ENCODE measurements around the gene NME7. TPM values are rescaled to one million over a fixed set of nuclear protein-coding genes. Genes with fewer than 3 reads are reported as not detected.

NME7 gene
- total and polyA plus RNA-seq, 4 donors, result 6.2 to 43.7 (median 18.0) TPM

- no peaks in the 10 kb centered on the region for H3K36me3 ChIP-seq (ENCODE audit: control insufficient read depth in 4 of 4, insufficient read depth in 4 of 4, low read length in 4 of 4)
- WGBS, 2 donors, result 67 to 89% methylated on average over 3 of the region's 3 CpGs
- DNase-seq (no peak), ATAC-seq (ENCODE audit: insufficient read depth, low FRiP score) (no peak)
- no peak overlapping the region for H3K4me3 ChIP-seq
- H3K27ac ChIP-seq (ENCODE audit: low read depth in 1 of 2, low read length in 1 of 2), result no peak overlapping the region
- no peak overlapping the region for H3K9ac ChIP-seq (ENCODE audit: insufficient read depth in 1 of 2, low read length in 2 of 2)
- TF ChIP-seq, protein P1, sequence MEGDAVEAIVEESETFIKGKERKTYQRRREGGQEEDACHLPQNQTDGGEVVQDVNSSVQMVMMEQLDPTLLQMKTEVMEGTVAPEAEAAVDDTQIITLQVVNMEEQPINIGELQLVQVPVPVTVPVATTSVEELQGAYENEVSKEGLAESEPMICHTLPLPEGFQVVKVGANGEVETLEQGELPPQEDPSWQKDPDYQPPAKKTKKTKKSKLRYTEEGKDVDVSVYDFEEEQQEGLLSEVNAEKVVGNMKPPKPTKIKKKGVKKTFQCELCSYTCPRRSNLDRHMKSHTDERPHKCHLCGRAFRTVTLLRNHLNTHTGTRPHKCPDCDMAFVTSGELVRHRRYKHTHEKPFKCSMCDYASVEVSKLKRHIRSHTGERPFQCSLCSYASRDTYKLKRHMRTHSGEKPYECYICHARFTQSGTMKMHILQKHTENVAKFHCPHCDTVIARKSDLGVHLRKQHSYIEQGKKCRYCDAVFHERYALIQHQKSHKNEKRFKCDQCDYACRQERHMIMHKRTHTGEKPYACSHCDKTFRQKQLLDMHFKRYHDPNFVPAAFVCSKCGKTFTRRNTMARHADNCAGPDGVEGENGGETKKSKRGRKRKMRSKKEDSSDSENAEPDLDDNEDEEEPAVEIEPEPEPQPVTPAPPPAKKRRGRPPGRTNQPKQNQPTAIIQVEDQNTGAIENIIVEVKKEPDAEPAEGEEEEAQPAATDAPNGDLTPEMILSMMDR (IDR thresholded peaks at IDR 0.05; ENCODE audit: control extremely low read depth, extremely low read depth), result no peak
- H3K27me3 ChIP-seq (ENCODE audit: control insufficient read depth in 3 of 3, insufficient read depth in 3 of 3, low read length in 2 of 3), result no peaks in the 10 kb centered on the region
- no peaks in the 10 kb centered on the region for H3K9me3 ChIP-seq (ENCODE audit: control insufficient read depth in 4 of 4, insufficient read depth in 3 of 4, low read length in 3 of 4)
- no peaks in the 10 kb centered on the region for H3K4me1 ChIP-seq (ENCODE audit: control insufficient read depth in 5 of 5, insufficient read depth in 5 of 5, low read length in 5 of 5)
Measured at GRCh38 chr1:169250795-169251194, 116.8 kb downstream of the NME7 start.

DNA sequence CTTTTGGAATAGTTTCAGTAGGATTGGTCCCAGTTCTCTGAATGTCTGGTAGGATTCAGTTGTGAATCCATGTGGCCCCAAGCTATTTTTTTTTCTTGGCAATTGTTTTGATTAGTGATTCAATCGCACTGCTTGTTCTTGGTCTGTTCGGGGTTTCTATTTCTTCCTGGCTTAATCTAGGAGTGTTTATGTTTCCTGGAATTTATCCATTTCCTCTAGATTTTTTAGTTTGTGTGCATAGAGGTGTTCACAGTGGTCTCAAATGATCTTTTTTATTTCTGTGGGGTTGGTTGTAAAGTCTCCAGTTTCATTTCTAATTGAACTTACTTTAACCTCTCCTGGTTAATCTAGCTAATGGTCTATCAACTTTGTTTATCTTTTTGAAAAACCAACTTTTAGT is 117.6 kb downstream of the NME7 start:
- DNase-seq (no peak), ATAC-seq (ENCODE audit: insufficient read depth, low FRiP score) (no peak)
- no peaks in the 10 kb centered on the region for H3K36me3 ChIP-seq (ENCODE audit: control insufficient read depth in 4 of 4, insufficient read depth in 4 of 4, low read length in 4 of 4)
- TF ChIP-seq, protein P1 (IDR thresholded peaks at IDR 0.05; ENCODE audit: control extremely low read depth, extremely low read depth), result no peak
- no peak overlapping the region for H3K4me3 ChIP-seq
- no peaks in the 10 kb centered on the region for H3K9me3 ChIP-seq (ENCODE audit: control insufficient read depth in 4 of 4, insufficient read depth in 3 of 4, low read length in 3 of 4)
- no peaks in the 10 kb centered on the region for H3K27me3 ChIP-seq (ENCODE audit: control insufficient read depth in 3 of 3, insufficient read depth in 3 of 3, low read length in 2 of 3)
- H3K9ac ChIP-seq (ENCODE audit: insufficient read depth in 1 of 2, low read length in 2 of 2), result no peak overlapping the region
- no peaks in the 10 kb centered on the region for H3K4me1 ChIP-seq (ENCODE audit: control insufficient read depth in 5 of 5, insufficient read depth in 5 of 5, low read length in 5 of 5)
- no peak overlapping the region for H3K27ac ChIP-seq (ENCODE audit: low read depth in 1 of 2, low read length in 1 of 2)
- 64 to 88% methylated on average over 2 of the region's 2 CpGs for WGBS, 2 donors

- TF ChIP-seq, protein P1 (IDR thresholded peaks at IDR 0.05; ENCODE audit: control extremely low read depth, extremely low read depth), result no peak
- WGBS, 2 donors, result 93 to 100% methylated on average over 1 of the region's 1 CpG
- Histone ChIP-seq H3K9me3 (ENCODE audit: control insufficient read depth in 4 of 4, insufficient read depth in 3 of 4, low read length in 3 of 4) (no peaks in the 10 kb centered on the region), H3K4me3 (no peak overlapping the region), H3K27me3 (ENCODE audit: control insufficient read depth in 3 of 3, insufficient read depth in 3 of 3, low read length in 2 of 3) (no peaks in the 10 kb centered on the region), H3K4me1 (ENCODE audit: control insufficient read depth in 5 of 5, insufficient read depth in 5 of 5, low read length in 5 of 5) (no peaks in the 10 kb centered on the region), H3K9ac (ENCODE audit: insufficient read depth in 1 of 2, low read length in 2 of 2) (no peak overlapping the region), H3K27ac (ENCODE audit: low read depth in 1 of 2, low read length in 1 of 2) (no peak overlapping the region), H3K36me3 (ENCODE audit: control insufficient read depth in 4 of 4, insufficient read depth in 4 of 4, low read length in 4 of 4) (no peaks in the 10 kb centered on the region)
- ATAC-seq (ENCODE audit: insufficient read depth, low FRiP score) (no peak), DNase-seq (no peak)
Measured at GRCh38 chr1:169249611-169250010, 118.0 kb downstream of the NME7 start.

GRCh38 chr1:169245706-169246105 is 121.9 kb downstream of the NME7 start:
- DNase-seq (peak in 2 of 3 donors; percentile 6 to 21), ATAC-seq (ENCODE audit: insufficient read depth, low FRiP score) (no peak)
- TF ChIP-seq, protein P1 (IDR thresholded peaks at IDR 0.05; ENCODE audit: control extremely low read depth, extremely low read depth), result no peak

More at GRCh38 chr1:169245706-169246105, 121.9 kb downstream of the NME7 start:
- Histone ChIP-seq H3K27ac (ENCODE audit: low read depth in 1 of 2, low read length in 1 of 2) (no peak overlapping the region), H3K9me3 (ENCODE audit: control insufficient read depth in 4 of 4, insufficient read depth in 3 of 4, low read length in 3 of 4) (no peaks in the 10 kb centered on the region), H3K9ac (ENCODE audit: insufficient read depth in 1 of 2, low read length in 2 of 2) (no peak overlapping the region), H3K4me3 (no peak overlapping the region), H3K4me1 (ENCODE audit: control insufficient read depth in 5 of 5, insufficient read depth in 5 of 5, low read length in 5 of 5) (no peaks in the 10 kb centered on the region), H3K27me3 (ENCODE audit: control insufficient read depth in 3 of 3, insufficient read depth in 3 of 3, low read length in 2 of 3) (no peaks in the 10 kb centered on the region), H3K36me3 (ENCODE audit: control insufficient read depth in 4 of 4, insufficient read depth in 4 of 4, low read length in 4 of 4) (no peaks in the 10 kb centered on the region)
- 65 to 84% methylated on average over 1 of the region's 1 CpG for WGBS, 2 donors

Data from lung (tissue), 12 donors.